CD4-positive, CD25-positive, alpha-beta regulatory T cell (primary cell): ENCODE results near the gene SH3BP1. TPM values are rescaled to one million over a fixed set of nuclear protein-coding genes. Genes with fewer than 3 reads are reported as not detected.

Experiments
- ATAC-seq, 2 donors: fragments of 150-1000 bp; cut with Tn5 transposase; one replicate each; pipeline ENCODE4 v1.10.0; 2021; ENCODE audit warnings: low read depth in 2 of 2, moderate number of reproducible peaks in 2 of 2, moderate library complexity in 1 of 2
- DNase-seq, 3 donors: peaks; one replicate each; pipeline versions ENCODE4 v3.0.0 to v3.0.0-alpha.2; 2012 to 2022; ENCODE audit warnings: mixed read lengths in 1 of 3
- H3K27ac ChIP-seq: one replicate; pipeline ENCODE4 v1.7.0; 2013; ENCODE audit warnings: mild to moderate bottlenecking, low read length; ENCODE audit not compliant: insufficient read depth, poor library complexity, severe bottlenecking
- H3K27me3 ChIP-seq: one replicate; pipeline ENCODE4 v1.7.0; 2013; ENCODE audit warnings: low read length; ENCODE audit not compliant: control insufficient read depth, insufficient read depth
- H3K36me3 ChIP-seq: one replicate; pipeline ENCODE4 v1.7.0; 2013; ENCODE audit warnings: mild to moderate bottlenecking, low read length, moderate library complexity; ENCODE audit not compliant: control insufficient read depth, insufficient read depth
- H3K4me1 ChIP-seq: 2 replicates; pipeline ENCODE4 v1.7.0; 2013; ENCODE audit warnings: mild to moderate bottlenecking, low read length; ENCODE audit not compliant: insufficient read depth, control insufficient read depth, poor library complexity, severe bottlenecking
- H3K4me3 ChIP-seq: one replicate; pipeline ENCODE4 v1.7.0; 2013; ENCODE audit warnings: low read depth, mild to moderate bottlenecking, low read length, moderate library complexity
- H3K9me3 ChIP-seq, 2 experiments: 1 replicate in 1 of 2; 2 replicates in 1 of 2; pipeline ENCODE4 v1.7.0; 2013; ENCODE audit warnings: low read length in 2 of 2, mild to moderate bottlenecking in 1 of 2, moderate library complexity in 1 of 2; ENCODE audit not compliant: control insufficient read depth in 2 of 2
- H3K27ac Mint-ChIP-seq, 3 donors: one replicate each; pipeline ENCODE4 v1.8.0; 2020 to 2022; ENCODE audit warnings: mild to moderate bottlenecking in 3 of 3, mixed read lengths in 3 of 3, moderate library complexity in 2 of 3
- H3K27me3 Mint-ChIP-seq: one replicate; pipeline ENCODE4 v1.8.0; 2022; ENCODE audit warnings: mild to moderate bottlenecking, mixed read lengths
- H3K36me3 Mint-ChIP-seq: one replicate; pipeline ENCODE4 v1.8.0; 2020; ENCODE audit warnings: mixed read lengths
- H3K4me1 Mint-ChIP-seq, 4 donors: one replicate each; pipeline ENCODE4 v1.8.0; 2020 to 2022; ENCODE audit warnings: mixed read lengths in 4 of 4, mild to moderate bottlenecking in 1 of 4
- H3K4me3 Mint-ChIP-seq, 4 donors: one replicate each; pipeline ENCODE4 v1.8.0; 2020 to 2022; ENCODE audit warnings: mild to moderate bottlenecking in 4 of 4, mixed read lengths in 4 of 4, moderate library complexity in 3 of 4
- H3K9me3 Mint-ChIP-seq, 7 donors: one replicate each; pipeline ENCODE4 v1.8.0; 2020 to 2022; ENCODE audit warnings: mixed read lengths in 7 of 7, mild to moderate bottlenecking in 3 of 7, moderate library complexity in 2 of 7
- polyA plus RNA-seq, 4 donors: library from polyadenylated mRNA; unstranded; fragments of 300-500 nt; fragmentation: Illumina TruSeq; gene quantifications; one replicate each; pipeline ENCODE4 v1.2.3, GENCODE V29; 2021
- total RNA-seq: library from RNA; stranded (reverse); gene quantifications from one replicate; pipeline ENCODE4 v1.2.3, GENCODE V29; 2022

SH3BP1 gene
- total and polyA plus RNA-seq, 5 donors from 2014 or later = 10.1 to 126 (median 17.2) TPM

DNA sequence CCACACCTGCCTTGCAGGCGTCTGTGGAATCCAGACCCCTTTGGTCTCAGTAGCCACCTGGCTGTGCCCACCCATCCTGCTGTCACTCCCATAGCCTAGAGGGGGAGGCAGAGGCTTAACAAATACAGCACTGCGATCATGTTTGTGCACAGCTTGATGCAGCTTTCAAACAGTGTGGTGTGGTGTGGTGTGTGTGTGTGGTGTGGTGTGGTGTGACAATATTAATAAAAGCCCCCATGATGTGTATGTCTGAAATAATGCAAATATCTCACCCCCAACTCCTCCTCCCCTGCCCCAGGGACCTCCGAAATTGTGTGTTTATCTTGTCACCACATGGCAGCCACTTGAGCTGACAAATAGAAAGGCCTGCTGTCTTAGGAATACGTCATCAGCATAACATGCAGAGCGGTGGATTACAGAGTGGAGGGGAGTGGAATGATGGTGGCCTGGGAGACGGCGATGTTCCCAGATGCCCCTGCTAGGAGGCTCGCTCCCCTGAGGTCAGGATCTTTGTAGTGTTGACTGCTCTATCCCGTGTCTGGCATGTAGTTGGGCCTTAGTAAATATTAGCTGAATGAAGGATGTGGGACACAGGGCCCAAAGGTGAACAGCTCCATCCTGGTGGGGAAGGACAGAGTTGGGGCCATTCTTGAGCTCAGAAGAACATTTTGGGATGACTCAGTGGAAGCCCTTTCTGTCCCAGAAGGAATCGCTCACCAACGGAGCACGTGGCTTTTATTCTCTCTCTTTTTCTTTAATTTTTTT, 21.9 kb downstream of the SH3BP1 start:
- H3K9me3 ChIP-seq = no peaks in the 10 kb centered on the region
- peak in 2 of 3 donors; percentile 43 to 48 for DNase-seq
- peak overlapping the region in 1 of 3 donors; percentile 65 for H3K27ac Mint-ChIP-seq
- H3K9me3 Mint-ChIP-seq = no peaks in the 10 kb centered on the region
- H3K36me3 ChIP-seq = peaks cover 6% of the 10 kb centered on the region
- ATAC-seq = no peak
- peaks cover 7% of the 10 kb centered on the region for H3K36me3 Mint-ChIP-seq
- H3K4me1 Mint-ChIP-seq = peaks cover 0 to 50% (median 28%) of the 10 kb centered on the region in 4 donors
- H3K27me3 ChIP-seq = no peaks in the 10 kb centered on the region
- peak overlapping the region; percentile 10 for H3K27ac ChIP-seq
- no peaks in the 10 kb centered on the region for H3K27me3 Mint-ChIP-seq
- peaks cover 29% of the 10 kb centered on the region for H3K4me1 ChIP-seq
- H3K4me3 ChIP-seq = no peak overlapping the region
- peak overlapping the region; percentile 66 to 88 (median 84) for H3K4me3 Mint-ChIP-seq

DNA sequence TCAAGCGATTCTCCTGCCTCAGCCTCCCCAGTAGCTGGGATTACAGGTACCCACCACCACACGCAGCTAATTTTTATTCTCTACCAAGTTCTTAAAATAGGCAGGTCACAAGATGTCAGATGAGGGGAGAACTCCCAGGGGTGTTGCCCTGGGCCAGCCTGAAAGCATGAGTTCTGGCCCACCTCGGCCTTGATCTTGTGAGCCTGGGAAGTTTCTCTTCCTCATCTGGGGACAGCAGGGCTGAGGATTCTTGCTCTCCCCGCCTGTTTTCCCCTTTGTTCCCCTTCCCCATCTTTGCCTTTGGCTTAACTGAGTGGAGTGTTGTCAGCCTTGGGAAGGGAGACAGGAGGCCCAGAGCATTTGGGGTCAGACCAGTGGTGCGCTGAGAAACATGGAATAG, 22.6 kb downstream of the SH3BP1 start:
- H3K36me3 ChIP-seq = peaks cover 10% of the 10 kb centered on the region
- H3K4me1 ChIP-seq = peaks cover 29% of the 10 kb centered on the region
- H3K27ac Mint-ChIP-seq = peak overlapping the region in 1 of 3 donors; percentile 51
- DNase-seq (no peak), ATAC-seq (no peak)
- H3K27me3 ChIP-seq = no peaks in the 10 kb centered on the region
- H3K4me1 Mint-ChIP-seq = peaks cover 0 to 49% (median 29%) of the 10 kb centered on the region in 4 donors
- no peaks in the 10 kb centered on the region for H3K27me3 Mint-ChIP-seq
- no peaks in the 10 kb centered on the region for H3K9me3 Mint-ChIP-seq
- H3K27ac ChIP-seq = no peak overlapping the region
- peaks cover 8% of the 10 kb centered on the region for H3K36me3 Mint-ChIP-seq
- no peak overlapping the region for H3K4me3 ChIP-seq
- no peaks in the 10 kb centered on the region for H3K9me3 ChIP-seq
- no peak overlapping the region for H3K4me3 Mint-ChIP-seq

- Mint-ChIP-seq H3K4me3 (no peak overlapping the region), H3K27ac (no peak overlapping the region), H3K9me3 (no peaks in the 10 kb centered on the region), H3K27me3 (no peaks in the 10 kb centered on the region), H3K36me3 (peaks cover 8% of the 10 kb centered on the region), H3K4me1 (peaks cover 0 to 38% (median 23%) of the 10 kb centered on the region in 4 donors)
- no peak for ATAC-seq
- Histone ChIP-seq H3K4me3 (no peak overlapping the region), H3K9me3 (no peaks in the 10 kb centered on the region), H3K27me3 (no peaks in the 10 kb centered on the region), H3K27ac (no peak overlapping the region), H3K36me3 (peaks cover 10% of the 10 kb centered on the region), H3K4me1 (peaks cover 21% of the 10 kb centered on the region)
- DNase-seq = no peak
Measured at GRCh38 chr22:37663521-37664140, 24.2 kb downstream of the SH3BP1 start.

- H3K27ac ChIP-seq = no peak overlapping the region
- H3K9me3 Mint-ChIP-seq = no peaks in the 10 kb centered on the region
Measured at GRCh38 chr22:37664249-37665101, 25.0 kb downstream of the SH3BP1 start.

DNA sequence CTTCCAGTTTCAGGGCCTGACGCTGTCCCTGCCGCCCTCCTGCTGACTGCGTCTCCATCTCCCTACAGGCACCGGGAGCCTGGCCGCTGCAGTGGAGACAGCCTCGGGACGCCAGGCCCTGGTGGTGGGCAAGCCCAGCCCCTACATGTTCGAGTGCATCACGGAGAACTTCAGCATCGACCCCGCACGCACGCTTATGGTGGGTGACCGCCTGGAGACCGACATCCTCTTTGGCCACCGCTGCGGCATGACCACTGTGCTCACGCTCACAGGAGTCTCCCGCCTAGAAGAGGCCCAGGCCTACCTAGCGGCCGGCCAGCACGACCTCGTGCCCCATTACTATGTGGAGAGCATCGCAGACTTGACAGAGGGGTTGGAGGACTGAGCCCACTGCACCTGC, 26.0 kb downstream of the SH3BP1 start:
- ATAC-seq = no peak
- Mint-ChIP-seq H3K27me3 (no peaks in the 10 kb centered on the region), H3K36me3 (peaks cover 8% of the 10 kb centered on the region), H3K4me3 (no peak overlapping the region), H3K4me1 (peaks cover 0 to 28% (median 14%) of the 10 kb centered on the region in 4 donors), H3K9me3 (no peaks in the 10 kb centered on the region), H3K27ac (no peak overlapping the region)
- Histone ChIP-seq H3K36me3 (peaks cover 10% of the 10 kb centered on the region), H3K27ac (no peak overlapping the region), H3K27me3 (no peaks in the 10 kb centered on the region), H3K9me3 (no peaks in the 10 kb centered on the region), H3K4me3 (no peak overlapping the region), H3K4me1 (peaks cover 8% of the 10 kb centered on the region)
- no peak for DNase-seq

More at GRCh38 chr22:37664249-37665101, 25.0 kb downstream of the SH3BP1 start:
- peaks cover 0 to 35% (median 23%) of the 10 kb centered on the region in 4 donors for H3K4me1 Mint-ChIP-seq
- peaks cover 18% of the 10 kb centered on the region for H3K4me1 ChIP-seq
- H3K4me3 Mint-ChIP-seq = peak overlapping the region in 1 of 4 donors; percentile 41
- H3K9me3 ChIP-seq = no peaks in the 10 kb centered on the region
- no peak overlapping the region for H3K27ac Mint-ChIP-seq
- H3K36me3 Mint-ChIP-seq = peaks cover 8% of the 10 kb centered on the region
- ATAC-seq (no peak), DNase-seq (no peak)
- no peaks in the 10 kb centered on the region for H3K27me3 ChIP-seq
- H3K36me3 ChIP-seq = peaks cover 10% of the 10 kb centered on the region
- H3K4me3 ChIP-seq = no peak overlapping the region
- no peaks in the 10 kb centered on the region for H3K27me3 Mint-ChIP-seq

GRCh38 chr22:37669586-37669985, 30.1 kb downstream of the SH3BP1 start:
- Histone ChIP-seq H3K27me3 (no peaks in the 10 kb centered on the region), H3K9me3 (no peaks in the 10 kb centered on the region), H3K4me3 (no peak overlapping the region), H3K36me3 (peaks cover 10% of the 10 kb centered on the region), H3K4me1 (peaks cover 24% of the 10 kb centered on the region), H3K27ac (no peak overlapping the region)
- DNase-seq (no peak), ATAC-seq (no peak)
- Mint-ChIP-seq H3K4me3 (peak overlapping the region in 2 of 4 donors; percentile 7 to 47), H3K27ac (peak overlapping the region in 1 of 3 donors; percentile 69), H3K36me3 (peaks cover 5% of the 10 kb centered on the region), H3K9me3 (no peaks in the 10 kb centered on the region), H3K27me3 (no peaks in the 10 kb centered on the region), H3K4me1 (peaks cover 0 to 40% (median 21%) of the 10 kb centered on the region in 4 donors)

DNA sequence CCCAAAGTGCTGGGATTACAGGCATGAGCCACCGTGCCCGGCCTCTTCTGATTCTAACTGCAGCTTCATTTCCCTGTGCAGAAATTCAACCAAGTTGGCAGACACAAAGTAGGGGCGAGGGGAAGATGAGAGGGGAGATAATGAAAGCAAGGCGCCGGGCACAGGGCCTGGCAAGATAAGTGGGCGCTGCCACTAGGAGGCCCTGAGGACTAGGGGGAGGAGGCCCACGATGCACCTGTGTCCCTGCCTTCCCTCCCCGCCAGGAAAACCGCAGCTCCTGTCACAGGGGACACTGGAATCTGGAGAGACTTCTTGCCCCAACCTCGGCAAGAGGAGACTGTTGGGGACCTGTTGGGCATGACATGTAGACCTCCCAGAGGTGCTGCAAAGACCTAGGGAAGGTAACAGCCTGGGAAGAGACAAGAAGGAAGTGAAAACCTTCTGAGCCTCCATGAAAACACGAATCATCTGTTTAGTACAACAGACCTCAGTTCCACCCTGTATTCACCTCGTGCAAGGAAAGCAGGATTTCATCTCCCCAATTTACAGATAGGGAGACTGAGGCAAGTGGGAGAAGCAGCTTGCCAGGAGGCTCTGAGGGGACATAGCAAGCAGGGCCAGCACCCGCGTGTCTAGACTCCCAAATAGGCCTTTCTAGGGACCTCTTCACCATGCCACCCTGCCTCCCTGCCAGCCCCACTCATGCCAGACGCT, 32.9 kb downstream of the SH3BP1 start:
- peak overlapping the region; percentile 58 for H3K27ac ChIP-seq
- Mint-ChIP-seq H3K4me1 (peaks cover 0 to 57% (median 21%) of the 10 kb centered on the region in 4 donors), H3K36me3 (no peaks in the 10 kb centered on the region), H3K27me3 (no peaks in the 10 kb centered on the region), H3K27ac (peak overlapping the region; percentile 43 to 77 (median 71)), H3K9me3 (no peaks in the 10 kb centered on the region), H3K4me3 (peak overlapping the region; percentile 15 to 76 (median 64))
- H3K9me3 ChIP-seq = no peaks in the 10 kb centered on the region
- peaks cover 51% of the 10 kb centered on the region for H3K4me1 ChIP-seq
- no peak overlapping the region for H3K4me3 ChIP-seq
- DNase-seq = peak in 2 of 3 donors; percentile 37 to 38
- no peaks in the 10 kb centered on the region for H3K27me3 ChIP-seq
- no peaks in the 10 kb centered on the region for H3K36me3 ChIP-seq
- ATAC-seq = no peak
